Measurements from ENCODE around the gene DOCK2. TPM values are rescaled to one million over a fixed set of nuclear protein-coding genes. Genes with fewer than 3 reads are reported as not detected.

The DOCK2 gene
- total and polyA plus RNA-seq, 2 donors from 2014 or later = 1.0 to 42.0 TPM

DNA sequence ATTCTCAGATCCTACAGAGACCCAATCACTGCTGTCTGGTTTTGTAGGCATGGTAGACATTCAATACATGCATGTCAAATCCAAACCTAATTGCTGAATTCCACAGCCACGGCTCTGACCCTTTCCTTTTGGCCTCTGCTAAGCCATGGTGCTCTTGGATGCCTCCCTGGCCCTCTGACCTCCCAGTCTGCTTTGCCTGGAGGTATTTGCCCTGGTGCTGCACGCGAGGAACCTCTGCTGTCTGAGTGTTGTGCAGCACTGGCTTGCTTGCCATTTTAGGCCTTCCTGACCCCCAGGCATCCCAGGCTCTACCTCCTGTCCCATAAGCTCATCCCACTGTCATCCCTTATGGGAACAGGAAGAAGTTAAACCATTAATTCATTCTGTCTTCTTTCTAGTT lies 60.9 kb downstream of the DOCK2 start:
- DNase-seq (no peak), FAIRE-seq (no peak)
- no peaks in the 10 kb centered on the region for H3K27me3 ChIP-seq (ENCODE audit: control insufficient read depth, insufficient read depth, low read length)
- no peak overlapping the region for H3K4me3 ChIP-seq (ENCODE audit: low read length in 3 of 3)
- intact Hi-C loops (cut with DNase I) = no loop called here
- H3K36me3 ChIP-seq (ENCODE audit: control insufficient read depth in 2 of 3, insufficient read depth in 3 of 3, low read length in 3 of 3) = no peaks in the 10 kb centered on the region
- H3K9me3 ChIP-seq (ENCODE audit: control insufficient read depth in 2 of 3, insufficient read depth in 1 of 3, low read length in 3 of 3) = no peaks in the 10 kb centered on the region
- H3K4me1 ChIP-seq (ENCODE audit: control insufficient read depth in 2 of 3, insufficient read depth in 2 of 3, low read depth in 1 of 3, low read length in 3 of 3) = peaks cover 0 to 3% (median 0%) of the 10 kb centered on the region in 3 donors
- H3K9ac ChIP-seq (ENCODE audit: low read length in 3 of 3) = no peak overlapping the region
- no peak overlapping the region for H3K27ac ChIP-seq (ENCODE audit: low read depth in 2 of 2, low read length in 2 of 2)
- TF ChIP-seq, protein P1, sequence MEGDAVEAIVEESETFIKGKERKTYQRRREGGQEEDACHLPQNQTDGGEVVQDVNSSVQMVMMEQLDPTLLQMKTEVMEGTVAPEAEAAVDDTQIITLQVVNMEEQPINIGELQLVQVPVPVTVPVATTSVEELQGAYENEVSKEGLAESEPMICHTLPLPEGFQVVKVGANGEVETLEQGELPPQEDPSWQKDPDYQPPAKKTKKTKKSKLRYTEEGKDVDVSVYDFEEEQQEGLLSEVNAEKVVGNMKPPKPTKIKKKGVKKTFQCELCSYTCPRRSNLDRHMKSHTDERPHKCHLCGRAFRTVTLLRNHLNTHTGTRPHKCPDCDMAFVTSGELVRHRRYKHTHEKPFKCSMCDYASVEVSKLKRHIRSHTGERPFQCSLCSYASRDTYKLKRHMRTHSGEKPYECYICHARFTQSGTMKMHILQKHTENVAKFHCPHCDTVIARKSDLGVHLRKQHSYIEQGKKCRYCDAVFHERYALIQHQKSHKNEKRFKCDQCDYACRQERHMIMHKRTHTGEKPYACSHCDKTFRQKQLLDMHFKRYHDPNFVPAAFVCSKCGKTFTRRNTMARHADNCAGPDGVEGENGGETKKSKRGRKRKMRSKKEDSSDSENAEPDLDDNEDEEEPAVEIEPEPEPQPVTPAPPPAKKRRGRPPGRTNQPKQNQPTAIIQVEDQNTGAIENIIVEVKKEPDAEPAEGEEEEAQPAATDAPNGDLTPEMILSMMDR (IDR thresholded peaks at IDR 0.05; ENCODE audit: borderline replicate concordance, extremely low read depth, insufficient read depth) = no peak

DNA sequence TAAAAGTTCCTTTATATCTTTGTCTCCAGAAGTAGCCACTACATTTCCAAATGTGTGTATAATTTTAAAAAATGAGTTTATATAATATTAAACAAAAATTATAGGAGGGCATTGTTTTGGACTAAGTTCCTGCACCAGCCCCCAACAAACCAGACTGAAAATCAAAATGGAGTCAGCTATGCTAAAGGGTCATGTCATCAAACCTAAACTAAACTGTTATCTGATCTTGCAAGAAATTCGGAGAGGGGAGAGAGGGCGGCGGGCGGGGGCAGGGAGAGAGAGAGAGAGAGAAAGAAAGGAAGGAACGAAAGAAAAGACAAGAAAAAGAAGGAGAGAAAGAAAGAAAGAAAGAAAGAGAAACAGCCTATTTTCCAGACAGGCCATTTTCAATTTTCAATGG lies 63.5 kb downstream of the DOCK2 start:
- Histone ChIP-seq H3K36me3 (ENCODE audit: control insufficient read depth in 2 of 3, insufficient read depth in 3 of 3, low read length in 3 of 3) (no peaks in the 10 kb centered on the region), H3K27me3 (ENCODE audit: control insufficient read depth, insufficient read depth, low read length) (no peaks in the 10 kb centered on the region), H3K4me1 (ENCODE audit: control insufficient read depth in 2 of 3, insufficient read depth in 2 of 3, low read depth in 1 of 3, low read length in 3 of 3) (peaks cover 0 to 5% (median 0%) of the 10 kb centered on the region in 3 donors), H3K9me3 (ENCODE audit: control insufficient read depth in 2 of 3, insufficient read depth in 1 of 3, low read length in 3 of 3) (no peaks in the 10 kb centered on the region), H3K9ac (ENCODE audit: low read length in 3 of 3) (no peak overlapping the region), H3K4me3 (ENCODE audit: low read length in 3 of 3) (no peak overlapping the region), H3K27ac (ENCODE audit: low read depth in 2 of 2, low read length in 2 of 2) (no peak overlapping the region)
- intact Hi-C loops (cut with DNase I) = no loop called here
- TF ChIP-seq, protein P1 (IDR thresholded peaks at IDR 0.05; ENCODE audit: borderline replicate concordance, extremely low read depth, insufficient read depth) = no peak
- no peak for DNase-seq
- FAIRE-seq = no peak

DNA sequence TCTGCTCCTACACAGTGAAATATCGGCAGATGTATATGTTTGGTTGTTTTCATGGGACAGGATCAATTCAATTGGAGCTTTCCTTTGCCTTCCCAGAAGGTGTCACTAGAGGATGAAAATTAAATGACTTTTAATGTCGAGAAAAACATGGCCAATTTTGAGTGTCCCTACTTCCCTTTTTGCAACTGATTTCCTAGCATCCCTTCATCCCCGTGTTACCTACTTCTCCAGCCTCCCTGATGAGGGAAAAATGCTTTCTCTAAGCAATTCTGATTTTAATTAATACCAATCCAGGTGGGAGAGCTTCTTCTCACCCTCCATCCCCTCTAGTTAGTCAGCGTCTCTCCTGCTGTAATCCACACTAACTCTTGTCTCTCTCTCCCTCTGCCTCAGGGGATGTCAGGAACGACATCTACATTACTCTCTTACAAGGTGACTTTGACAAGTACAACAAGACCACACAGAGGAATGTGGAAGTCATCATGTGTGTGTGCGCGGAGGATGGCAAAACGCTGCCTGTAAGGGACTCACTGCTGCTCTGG lies 64.9 kb downstream of the DOCK2 start:
- no peak overlapping the region for H3K9ac ChIP-seq (ENCODE audit: low read length in 3 of 3)

More for the DNA sequence above, 64.9 kb downstream of the DOCK2 start:
- Histone ChIP-seq H3K4me1 (ENCODE audit: control insufficient read depth in 2 of 3, insufficient read depth in 2 of 3, low read depth in 1 of 3, low read length in 3 of 3) (peaks cover 0 to 5% (median 0%) of the 10 kb centered on the region in 3 donors), H3K27ac (ENCODE audit: low read depth in 2 of 2, low read length in 2 of 2) (no peak overlapping the region), H3K27me3 (ENCODE audit: control insufficient read depth, insufficient read depth, low read length) (no peaks in the 10 kb centered on the region), H3K36me3 (ENCODE audit: control insufficient read depth in 2 of 3, insufficient read depth in 3 of 3, low read length in 3 of 3) (no peaks in the 10 kb centered on the region), H3K9me3 (ENCODE audit: control insufficient read depth in 2 of 3, insufficient read depth in 1 of 3, low read length in 3 of 3) (no peaks in the 10 kb centered on the region), H3K4me3 (ENCODE audit: low read length in 3 of 3) (no peak overlapping the region)
- DNase-seq (peak in 1 of 5 donors; percentile 59), FAIRE-seq (no peak)
- intact Hi-C loops (cut with DNase I) = no loop called here
- TF ChIP-seq, protein P1 (IDR thresholded peaks at IDR 0.05; ENCODE audit: borderline replicate concordance, extremely low read depth, insufficient read depth) = peak; percentile 46

Measured in kidney (tissue), 14 donors.